GM04504 (cell line): ENCODE results near the gene VPS13C.

Experiments used
- DNase-seq: peaks from one replicate; pipeline ENCODE4 v3.0.0-alpha.2; 2012; ENCODE audit warnings: low read depth

Gene VPS13C, protein sequence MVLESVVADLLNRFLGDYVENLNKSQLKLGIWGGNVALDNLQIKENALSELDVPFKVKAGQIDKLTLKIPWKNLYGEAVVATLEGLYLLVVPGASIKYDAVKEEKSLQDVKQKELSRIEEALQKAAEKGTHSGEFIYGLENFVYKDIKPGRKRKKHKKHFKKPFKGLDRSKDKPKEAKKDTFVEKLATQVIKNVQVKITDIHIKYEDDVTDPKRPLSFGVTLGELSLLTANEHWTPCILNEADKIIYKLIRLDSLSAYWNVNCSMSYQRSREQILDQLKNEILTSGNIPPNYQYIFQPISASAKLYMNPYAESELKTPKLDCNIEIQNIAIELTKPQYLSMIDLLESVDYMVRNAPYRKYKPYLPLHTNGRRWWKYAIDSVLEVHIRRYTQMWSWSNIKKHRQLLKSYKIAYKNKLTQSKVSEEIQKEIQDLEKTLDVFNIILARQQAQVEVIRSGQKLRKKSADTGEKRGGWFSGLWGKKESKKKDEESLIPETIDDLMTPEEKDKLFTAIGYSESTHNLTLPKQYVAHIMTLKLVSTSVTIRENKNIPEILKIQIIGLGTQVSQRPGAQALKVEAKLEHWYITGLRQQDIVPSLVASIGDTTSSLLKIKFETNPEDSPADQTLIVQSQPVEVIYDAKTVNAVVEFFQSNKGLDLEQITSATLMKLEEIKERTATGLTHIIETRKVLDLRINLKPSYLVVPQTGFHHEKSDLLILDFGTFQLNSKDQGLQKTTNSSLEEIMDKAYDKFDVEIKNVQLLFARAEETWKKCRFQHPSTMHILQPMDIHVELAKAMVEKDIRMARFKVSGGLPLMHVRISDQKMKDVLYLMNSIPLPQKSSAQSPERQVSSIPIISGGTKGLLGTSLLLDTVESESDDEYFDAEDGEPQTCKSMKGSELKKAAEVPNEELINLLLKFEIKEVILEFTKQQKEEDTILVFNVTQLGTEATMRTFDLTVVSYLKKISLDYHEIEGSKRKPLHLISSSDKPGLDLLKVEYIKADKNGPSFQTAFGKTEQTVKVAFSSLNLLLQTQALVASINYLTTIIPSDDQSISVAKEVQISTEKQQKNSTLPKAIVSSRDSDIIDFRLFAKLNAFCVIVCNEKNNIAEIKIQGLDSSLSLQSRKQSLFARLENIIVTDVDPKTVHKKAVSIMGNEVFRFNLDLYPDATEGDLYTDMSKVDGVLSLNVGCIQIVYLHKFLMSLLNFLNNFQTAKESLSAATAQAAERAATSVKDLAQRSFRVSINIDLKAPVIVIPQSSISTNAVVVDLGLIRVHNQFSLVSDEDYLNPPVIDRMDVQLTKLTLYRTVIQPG (N-terminal part only)

DNA sequence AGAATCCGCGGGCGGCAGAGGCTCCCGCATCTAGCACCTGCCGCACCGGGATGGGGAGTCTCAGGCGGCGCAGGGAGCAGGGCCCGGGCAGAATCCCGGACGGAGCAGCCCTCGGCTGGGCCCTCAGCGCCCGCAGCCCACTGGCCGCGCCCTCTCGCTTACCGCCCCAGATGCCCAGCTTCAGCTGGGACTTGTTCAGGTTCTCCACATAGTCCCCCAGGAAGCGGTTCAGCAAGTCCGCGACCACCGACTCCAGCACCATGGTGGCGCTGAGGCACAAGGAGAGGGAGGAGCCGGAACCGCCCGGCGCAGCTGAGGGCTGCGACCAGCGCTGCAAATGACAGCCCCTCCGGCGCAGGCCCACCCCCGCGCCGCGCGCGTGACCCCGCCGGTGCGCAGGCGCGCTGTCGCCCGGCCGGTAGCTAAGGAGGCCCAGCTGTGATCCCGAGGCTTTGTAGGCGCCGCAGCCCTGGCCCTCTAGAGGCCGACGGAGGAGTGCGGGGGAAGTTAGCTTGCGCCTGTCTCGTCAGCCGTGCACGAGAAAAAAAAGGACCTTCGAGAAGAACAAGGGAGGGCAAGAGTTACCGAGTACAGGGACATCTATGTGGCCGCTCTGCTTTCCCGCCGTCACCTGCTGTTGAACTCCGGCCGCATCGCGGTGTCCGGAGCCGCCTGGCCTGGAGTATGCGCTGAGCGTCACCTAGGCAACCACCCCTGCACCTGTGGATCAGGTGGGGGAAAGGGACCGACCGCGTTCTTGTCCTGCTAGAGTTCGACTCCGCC lies at the start of gene VPS13C:
TSS of gene VPS13C (minus strand) at position 335 of the 783 bp plus-strand sequence. CDS start at position 262, 73 bp downstream.
- DNase-seq, result peak; percentile 85

DNA sequence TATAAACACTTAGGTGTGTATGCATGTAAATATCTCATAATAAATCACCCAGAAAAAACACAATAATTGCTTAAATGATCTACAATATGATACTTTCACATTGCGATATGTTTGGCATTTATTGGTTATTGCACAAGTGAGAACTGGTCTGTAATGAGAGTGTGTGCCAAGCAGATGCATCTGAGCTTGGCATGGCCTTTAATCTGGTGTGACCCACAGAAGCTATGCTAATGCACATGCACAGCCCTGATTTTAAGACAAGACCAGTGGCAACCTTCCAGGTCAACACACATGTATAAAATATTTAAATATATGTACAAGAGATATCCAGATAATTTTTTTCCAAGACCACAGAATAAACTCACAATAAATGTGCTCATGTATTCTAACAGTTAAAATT lies 49.2 kb upstream of the VPS13C start:
- no peak for DNase-seq

DNA sequence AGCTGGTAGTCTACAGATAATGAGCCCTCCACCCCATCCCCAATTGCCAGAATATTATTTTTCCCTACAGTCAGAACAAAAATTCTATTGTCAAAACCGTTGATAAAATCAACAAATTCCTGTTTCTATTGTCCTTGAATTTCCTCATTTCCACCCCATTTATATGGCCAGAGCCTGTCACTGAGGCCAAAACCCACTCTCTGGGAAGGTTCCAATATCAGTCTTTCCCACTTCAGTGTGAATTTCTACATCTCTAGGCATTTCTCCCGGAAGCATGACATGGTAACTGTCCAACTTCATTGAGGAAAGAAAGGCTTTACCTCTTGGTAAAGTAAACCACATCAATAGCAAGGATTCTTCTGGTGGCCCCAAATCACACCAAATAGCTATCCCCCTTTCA lies 48.2 kb upstream of the VPS13C start:
- DNase-seq, result no peak

DNA sequence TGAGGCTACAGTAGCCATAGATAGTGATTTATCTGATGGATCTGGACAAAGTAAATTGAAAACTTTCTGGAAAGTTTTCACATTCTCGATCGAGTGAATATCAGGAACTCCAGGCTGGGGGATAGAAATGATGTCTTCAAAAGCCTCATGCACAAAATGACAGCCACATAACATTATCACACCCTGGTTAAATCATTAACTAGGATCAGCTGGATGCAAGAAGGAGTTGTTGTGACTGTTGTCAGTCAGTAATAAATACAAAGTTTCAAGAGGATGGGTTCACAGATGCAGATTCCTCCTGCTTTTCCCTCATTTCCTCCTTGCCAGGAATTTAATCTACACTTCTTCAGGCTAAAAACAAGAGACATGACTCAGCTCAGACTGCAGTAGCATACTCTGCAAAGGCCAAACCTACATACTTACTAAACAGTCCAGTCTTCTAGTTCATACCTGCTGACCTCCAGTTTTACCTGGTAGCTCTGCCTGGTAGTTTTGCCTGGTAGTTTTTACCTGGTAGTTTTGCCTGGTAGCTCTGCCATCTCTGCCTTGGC lies 47.4 kb upstream of the VPS13C start:
- DNase-seq, result no peak

DNA sequence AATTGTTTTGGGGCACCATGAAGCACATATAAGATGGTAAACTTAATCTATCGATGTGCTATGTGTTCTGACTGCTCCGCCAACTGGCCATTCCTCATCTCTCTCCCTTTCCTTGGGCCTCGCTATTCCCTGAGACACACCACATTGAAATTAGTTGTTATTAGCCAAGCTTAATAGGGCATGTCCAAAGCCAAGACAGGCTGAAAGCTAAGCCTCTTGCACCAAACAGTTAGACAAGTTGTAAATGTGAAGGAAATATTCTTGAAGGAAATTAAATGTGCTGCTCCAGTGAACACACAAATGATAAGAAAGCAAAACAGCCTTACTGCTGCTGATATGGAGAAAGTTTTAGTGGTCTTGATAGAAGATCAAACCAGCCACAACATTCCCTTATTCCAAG lies 45.8 kb upstream of the VPS13C start:
- no peak for DNase-seq

DNA sequence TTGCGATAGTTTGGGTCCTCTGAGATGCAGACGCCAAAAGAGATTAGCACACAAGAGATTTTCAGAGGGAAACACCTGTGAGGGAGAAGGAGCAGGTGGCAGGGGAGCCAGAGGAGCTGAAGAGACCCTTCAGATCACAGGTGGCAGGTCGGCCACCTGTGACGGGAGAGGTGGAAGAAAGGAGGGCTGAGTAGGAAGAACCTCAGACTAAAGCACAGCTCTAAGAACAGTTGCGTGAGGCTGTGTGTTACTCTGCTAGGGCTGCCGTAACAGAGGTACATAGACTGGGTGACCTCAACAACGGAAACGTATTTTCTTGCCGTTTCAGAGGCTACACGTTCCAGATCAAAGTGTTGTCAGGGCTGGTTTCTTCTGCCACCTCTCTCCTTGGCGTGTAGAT lies 45.0 kb upstream of the VPS13C start:
- no peak for DNase-seq

DNA sequence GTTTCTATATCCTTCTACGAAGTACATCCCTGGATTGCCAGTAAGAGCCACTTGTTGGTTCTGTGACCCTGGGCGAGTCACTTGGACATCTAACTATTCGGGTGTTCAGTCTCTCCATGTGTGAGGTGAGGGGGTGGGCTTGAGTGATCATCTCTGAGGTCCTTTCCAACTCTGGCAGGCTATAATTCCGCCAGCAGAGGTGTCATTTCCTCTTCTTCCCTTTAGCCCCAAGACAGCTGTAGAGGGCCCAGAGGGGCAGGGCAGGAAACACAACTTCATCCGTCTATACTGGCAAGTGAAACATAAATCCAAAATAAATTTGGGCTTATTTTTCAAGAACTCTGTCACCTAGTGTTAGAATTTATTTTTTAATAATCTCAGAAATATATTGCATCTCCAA lies 44.6 kb upstream of the VPS13C start:
- no peak for DNase-seq

DNA sequence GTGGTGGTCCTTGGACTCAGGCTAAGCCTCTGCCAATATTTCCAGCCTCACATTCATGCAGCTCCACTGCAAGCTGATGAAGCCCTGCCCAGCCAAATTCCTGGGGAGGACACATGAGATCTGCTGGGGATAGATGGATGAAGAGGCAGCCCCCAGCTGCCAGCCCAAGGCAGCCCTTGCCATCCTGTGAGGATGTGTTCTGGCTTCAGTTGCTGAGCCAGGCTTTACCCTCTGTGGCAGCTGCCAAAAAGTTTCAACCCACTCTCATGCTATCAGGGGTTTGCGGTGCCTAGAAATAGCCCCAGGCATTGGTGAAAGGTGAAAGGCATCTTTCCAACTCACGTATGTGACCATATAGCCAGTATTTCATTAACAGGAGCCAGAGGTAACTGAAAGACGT lies 44.2 kb upstream of the VPS13C start:
- DNase-seq, result no peak

DNA sequence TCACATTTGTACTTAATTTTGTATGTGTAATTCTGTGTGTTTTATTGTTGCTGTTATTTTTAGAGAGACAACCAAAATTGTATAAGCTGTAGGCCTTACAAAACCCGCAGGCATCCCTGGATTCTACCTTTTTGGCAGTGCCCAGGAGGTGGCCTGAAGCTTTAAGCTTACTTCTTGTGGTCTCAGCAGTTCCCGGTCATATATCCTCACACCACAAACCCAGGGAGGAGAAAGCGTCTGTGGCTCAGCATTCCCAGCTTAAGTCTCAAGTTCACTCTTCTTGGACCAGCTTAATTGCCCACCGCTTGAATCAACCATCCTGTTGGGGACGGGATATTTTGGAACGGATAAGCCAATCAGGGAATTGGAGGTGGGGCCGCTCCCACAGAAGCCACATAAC lies 43.2 kb upstream of the VPS13C start:
- no peak for DNase-seq

DNA sequence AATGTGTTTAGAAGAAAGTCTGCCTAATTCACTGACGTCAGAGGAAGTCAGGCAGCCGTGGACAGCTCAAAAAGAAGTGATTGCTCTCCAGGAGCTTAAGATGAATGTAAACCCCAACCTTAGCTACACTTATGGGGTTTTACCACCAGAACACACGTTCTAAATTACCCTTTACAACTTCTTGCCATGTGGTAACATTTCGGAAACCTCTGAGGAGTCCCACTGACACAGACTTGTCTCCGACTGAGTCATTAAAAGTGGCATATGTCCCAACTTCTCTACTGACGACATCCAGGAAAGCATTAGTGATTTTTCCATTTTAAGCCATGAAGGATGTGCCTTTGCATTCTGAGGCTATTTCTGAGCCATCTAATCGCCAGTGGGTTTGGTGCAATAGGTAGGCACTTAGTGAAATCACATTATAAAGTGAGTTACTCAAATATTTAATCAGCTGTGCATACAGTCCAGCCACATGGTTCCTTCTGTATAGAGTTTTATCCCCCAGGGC lies 38.9 kb upstream of the VPS13C start:
- peak; percentile 82 for DNase-seq

DNA sequence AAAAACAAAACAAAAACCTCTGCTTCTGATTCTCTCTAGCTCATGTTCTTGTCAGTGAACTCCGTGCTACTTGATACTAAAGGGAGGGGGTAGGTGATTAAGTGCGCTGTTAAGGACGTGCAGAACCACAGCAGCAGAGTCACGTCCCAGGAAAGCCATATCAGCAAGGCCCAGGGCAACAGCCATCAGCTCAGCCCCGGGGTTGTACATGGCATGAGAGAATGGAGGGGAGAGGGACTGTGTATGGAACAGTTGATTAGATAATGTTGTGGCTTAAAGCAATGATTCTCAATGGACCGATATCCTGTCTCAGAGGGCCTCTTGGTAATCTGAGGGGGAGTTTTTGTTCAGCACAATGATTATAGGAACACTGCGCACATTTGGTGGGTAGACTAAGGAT lies 34.1 kb upstream of the VPS13C start:
- DNase-seq, result no peak

DNA sequence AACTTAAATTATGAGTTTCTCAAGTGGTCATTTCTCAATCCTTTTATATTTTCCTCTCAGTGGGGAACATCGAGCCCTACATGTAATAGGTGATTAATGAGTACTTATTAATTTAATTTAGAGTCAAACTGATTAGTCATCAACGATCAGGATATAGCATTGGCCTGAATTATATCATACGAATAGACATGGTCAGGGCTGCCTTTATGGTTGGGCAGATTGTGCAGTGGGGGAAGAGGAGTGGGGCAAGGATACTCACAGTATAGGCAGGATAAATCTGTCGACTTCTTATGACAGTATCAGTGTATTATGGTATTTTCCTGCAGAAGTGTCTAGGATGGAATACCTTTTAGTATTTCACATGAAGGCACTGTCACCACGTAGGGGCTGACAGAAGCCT lies 33.6 kb upstream of the VPS13C start:
- DNase-seq, result no peak

DNA sequence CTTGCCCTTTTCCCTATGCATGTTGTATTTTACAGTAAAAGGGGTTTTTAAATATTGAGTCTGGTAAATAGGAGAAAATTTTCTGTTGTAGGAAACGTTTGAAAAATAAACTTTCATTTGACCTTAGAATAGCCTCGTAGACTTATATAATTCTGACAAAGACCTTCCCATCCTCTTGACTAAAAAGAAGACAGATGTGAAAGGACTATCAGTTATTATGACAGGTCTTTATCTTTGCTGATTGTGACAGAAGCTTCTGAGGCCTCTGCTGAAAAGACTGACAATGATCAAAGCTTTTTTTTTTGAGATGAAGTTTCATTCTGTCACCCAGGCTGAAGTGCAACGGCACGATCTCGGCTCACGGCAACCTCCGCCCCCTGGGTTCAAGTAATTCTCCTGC lies 30.7 kb upstream of the VPS13C start:
- no peak for DNase-seq

DNA sequence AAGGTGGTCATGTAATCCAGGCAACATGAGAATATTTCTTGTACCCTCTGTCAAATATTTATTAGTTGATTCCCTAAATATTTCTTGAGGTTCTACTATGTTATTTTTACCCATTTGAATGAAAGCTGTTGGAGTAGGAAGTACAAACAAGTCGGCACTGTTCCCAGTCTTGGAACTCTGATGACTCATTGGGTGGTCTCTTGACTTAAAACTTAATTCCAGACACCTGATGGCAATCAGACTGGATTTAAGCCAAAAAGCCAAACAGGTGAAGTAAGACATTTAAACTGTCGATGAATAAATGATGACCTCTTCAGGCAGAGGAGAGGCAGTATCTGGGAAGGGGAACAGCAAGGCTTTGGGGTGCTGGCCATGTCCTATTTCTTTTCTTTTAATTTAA lies 29.4 kb upstream of the VPS13C start:
- DNase-seq, result no peak

DNA sequence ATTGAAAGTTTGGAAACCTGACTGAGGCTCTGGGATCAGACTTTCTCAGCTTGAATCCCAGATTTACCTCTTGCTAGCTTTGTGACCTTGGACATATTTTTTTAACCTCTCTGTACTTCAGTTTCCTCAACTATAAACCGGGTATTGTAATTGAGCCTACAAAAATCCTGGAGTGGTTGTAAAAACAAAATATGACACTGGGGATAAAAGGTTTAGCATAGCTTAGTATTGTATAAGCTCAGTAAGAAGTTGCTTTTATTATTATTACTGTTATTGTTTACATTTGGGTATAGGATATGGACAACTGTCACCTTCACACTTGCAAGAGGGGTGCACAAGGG lies 28.1 kb upstream of the VPS13C start:
- DNase-seq, result no peak

DNA sequence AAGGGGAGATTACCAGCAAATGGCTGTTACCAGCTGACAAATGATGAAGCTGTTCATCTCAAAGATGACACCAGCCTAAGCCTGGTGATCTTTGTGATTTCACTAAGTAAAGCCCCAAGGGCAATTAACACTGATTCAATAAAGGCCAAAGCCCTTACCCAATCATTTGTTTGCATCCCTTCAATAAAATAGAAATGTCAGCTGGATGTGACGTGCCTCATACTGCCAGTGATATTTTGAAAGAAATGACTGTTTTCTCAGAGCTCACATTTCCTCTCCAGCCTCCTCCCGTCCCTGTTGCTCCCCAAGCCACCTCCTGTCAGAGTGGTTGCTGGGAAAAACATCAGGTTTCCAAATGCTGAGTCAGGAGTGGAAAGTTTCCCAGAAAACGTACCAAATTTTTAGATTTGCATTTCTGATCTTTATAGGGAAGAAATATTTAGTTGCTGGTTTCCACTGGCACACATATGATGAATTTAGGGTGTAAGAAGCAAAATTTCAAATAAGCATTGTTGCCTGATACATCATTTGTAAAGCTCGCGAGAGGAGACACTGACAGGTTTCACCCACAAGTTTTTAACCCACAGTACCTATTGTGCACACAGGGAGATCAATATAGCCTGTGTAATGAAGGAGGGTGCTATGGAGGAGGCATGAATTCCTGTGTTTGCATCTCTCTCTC lies 27.6 kb upstream of the VPS13C start:
- DNase-seq, result peak; percentile 40

DNA sequence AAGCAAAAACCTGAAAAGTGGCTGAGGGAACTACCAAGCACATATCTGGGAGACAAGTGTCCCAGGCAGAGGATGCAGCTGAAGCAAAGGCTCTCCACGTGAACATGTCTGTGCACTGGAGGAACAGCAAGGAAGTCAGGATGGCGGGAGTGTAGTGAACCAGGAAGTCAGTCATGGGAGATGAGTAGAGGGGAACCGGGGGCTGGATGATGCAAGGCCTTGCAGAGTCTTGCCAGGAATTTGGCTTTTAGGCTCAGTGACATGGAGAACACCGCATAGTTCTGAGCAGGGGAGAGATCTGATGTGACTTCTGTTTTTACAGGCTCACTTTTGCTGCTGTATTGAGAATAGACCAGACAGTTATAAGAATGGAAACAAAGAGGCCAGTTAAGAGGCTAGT lies 25.5 kb upstream of the VPS13C start:
- no peak for DNase-seq

DNA sequence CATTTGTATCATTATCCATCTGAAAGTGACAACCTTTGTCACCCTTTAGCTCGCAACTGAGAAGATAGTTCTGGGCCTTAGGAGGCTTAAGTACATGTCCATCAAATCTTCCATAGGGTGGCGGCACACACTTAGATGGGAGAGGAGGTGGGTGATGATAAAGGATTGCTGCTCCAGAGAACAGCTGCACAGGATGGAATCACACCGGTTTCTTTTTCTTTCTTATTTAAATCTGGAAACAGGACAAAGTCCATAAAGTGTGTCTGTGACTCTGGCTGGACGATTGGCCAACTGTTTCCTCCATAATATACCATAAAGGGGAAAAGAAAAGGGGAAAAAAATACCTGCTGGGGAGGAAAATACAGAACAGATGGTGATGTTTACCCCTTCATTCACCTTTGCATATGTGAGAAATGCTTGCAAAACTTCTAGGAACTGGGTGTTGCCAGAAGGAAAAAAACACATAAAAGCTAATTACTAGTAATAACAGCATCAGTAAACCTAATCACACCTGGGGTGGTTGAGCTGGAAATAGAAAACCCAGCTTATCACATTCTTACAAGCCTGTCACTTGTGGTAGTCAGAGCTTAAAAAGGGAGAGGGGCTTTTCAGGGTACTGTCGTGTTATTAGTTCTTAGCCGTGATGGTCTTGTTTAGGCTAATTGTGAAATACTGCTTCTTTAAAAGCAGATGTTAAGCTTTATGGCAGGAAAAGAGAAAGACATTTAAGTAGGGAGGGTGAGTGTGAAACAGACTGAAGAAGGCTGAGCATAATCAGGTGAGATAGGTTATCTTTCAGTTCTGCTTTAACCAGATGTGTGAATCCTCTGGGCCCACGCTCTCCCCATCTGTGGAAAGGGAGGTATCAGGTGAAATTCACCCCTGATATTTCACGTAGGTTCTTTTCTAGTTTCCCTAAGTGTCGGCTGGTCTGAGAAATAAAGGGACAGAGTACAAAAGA lies 23.2 kb upstream of the VPS13C start:
- DNase-seq, result no peak

DNA sequence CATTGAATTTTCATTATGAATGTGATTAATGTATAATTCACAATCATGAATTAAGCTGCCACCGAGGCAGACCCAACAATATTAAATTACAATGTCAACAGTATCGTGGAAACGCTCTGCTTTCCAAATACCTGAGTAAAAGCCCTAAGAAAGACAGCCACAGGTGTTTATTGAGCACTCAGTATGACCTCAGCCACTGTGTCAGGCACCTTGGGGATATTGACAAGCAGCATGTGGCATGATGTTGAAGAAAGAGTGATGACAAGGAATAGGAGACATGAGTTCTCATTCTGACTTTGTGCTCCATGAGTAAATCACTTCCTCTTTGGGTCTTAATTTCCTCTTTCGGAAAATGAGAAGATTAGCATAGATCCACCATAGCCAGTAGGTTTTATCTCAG lies 19.3 kb upstream of the VPS13C start:
- DNase-seq, result no peak
